Activated CD8-positive, alpha-beta memory T cell treated with anti-CD3 and anti-CD28 coated beads, Interleukin-2, amount 10 ng/mL, durations not matched to agents 7 days and 5 days (primary cell): Measurements from ENCODE around the gene HEATR5A. TPM values are rescaled to one million over a fixed set of nuclear protein-coding genes. Genes with fewer than 3 reads are reported as not detected.
A peak's percentile ranks its signal among the peaks of the same experiment; 100 is the strongest.
"Not testable (repeated sequence)": the region's sequence is repeated elsewhere in the genome, so short reads cannot be mapped to it uniquely, and the experiment has no call there.

Experiments used
- ATAC-seq: fragments of 150-1000 bp; cut with Tn5 transposase; one replicate; pipeline ENCODE4 v1.10.0; 2021; ENCODE audit warnings: moderate library complexity
- CTCF ChIA-PET: fragments of 350-600 bp; sonication (Branson Sonifier 250); formaldehyde crosslinking; loops from one replicate; lab custom pipeline; 2021; ENCODE audit warnings: antibody characterized with exemption; lab: Charles Lee
- DNase-seq: peaks from one replicate; pipeline ENCODE4 v3.0.0-alpha.2; 2020
- H3K27ac Mint-ChIP-seq: one replicate; pipeline ENCODE4 v1.8.0; 2021; ENCODE audit warnings: mild to moderate bottlenecking, mixed read lengths
- H3K27me3 Mint-ChIP-seq: one replicate; pipeline ENCODE4 v1.8.0; 2021; ENCODE audit warnings: mixed read lengths
- H3K36me3 Mint-ChIP-seq: one replicate; pipeline ENCODE4 v1.8.0; 2021; ENCODE audit warnings: mild to moderate bottlenecking, mixed read lengths
- H3K4me1 Mint-ChIP-seq: one replicate; pipeline ENCODE4 v1.8.0; 2021; ENCODE audit warnings: mixed read lengths
- H3K4me3 Mint-ChIP-seq: one replicate; pipeline ENCODE4 v1.8.0; 2021; ENCODE audit warnings: mild to moderate bottlenecking, moderate library complexity, mixed read lengths
- H3K9me3 Mint-ChIP-seq: one replicate; pipeline ENCODE4 v1.8.0; 2022; ENCODE audit warnings: low read depth, mixed read lengths
- total RNA-seq, 2 experiments: library from RNA; stranded (reverse); gene quantifications; one replicate each; pipeline ENCODE4 v1.2.3, GENCODE V29; 2021

Gene HEATR5A
- total RNA-seq, 2 experiments from 2014 or later, result 8.4 to 18.7 TPM

DNA sequence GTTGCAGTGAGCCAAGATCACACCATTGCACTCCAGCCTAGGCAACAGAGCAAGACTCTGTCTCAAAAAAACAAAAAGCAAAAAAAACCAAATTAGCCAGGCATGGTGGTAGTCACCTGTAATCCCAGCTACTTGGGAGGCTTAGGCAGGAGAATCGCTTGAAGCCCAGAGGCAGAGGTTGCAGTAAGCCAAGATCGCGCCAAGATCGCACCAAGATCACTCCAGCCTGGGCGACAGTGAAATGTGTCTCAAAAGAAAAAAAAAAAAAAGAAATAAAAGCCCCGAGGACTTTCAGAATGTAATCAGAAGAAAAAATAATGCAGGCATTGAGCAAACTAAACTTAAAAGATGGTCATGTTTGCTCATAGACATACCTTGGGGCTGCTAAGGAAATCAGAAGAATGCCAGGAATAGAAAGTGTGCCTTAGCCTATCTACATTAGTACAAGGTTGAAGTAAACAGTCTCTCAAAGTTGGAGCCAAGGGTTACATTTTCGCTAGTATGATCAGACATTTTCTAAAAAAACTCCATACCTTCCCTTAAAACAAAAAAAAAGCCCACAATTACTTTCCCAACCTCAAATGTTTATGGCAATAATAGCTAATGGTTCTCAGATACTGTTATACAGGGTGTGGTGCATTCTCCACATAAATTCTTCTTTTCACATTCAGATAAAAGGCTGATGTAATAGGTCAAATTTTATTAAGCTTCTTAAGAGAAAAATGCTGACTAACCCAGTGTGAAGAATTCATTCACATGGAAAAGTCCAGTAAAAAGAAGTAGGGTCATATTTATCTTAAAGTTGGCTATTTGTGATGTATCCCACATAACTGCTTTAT lies 21.1 kb upstream of the HEATR5A start:
- Mint-ChIP-seq H3K36me3 (peaks cover 17% of the 10 kb centered on the region), H3K27me3 (no peaks in the 10 kb centered on the region), H3K4me3 (no peak overlapping the region), H3K4me1 (no peaks in the 10 kb centered on the region), H3K9me3 (no peaks in the 10 kb centered on the region), H3K27ac (no peak overlapping the region)
- CTCF ChIA-PET, result interaction anchor here (1.1 kb wide), 1 partner anchor 8 kb away, joined by 4 read pairs; no protein-coding TSS in a partner anchor
- DNase-seq (no peak), ATAC-seq (no peak)

DNA sequence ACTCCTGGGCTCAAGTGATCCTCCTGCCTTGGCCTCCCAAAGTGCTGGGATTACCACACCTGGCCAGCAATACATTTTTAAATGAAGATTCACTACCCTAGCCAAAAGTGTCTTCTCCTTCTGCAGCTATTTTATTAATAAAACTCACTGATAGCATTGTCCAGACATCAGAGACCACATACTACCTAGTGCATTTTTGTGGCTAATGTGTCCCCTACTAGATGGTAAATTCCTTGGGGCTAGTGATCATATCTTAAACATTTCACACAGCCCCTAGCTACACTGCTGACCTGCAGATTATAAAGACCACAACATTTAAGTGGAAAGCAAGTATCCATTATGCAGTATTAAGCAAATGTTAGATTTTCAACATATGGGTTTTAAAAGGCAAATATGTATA lies 19.9 kb upstream of the HEATR5A start:
- ATAC-seq (no peak), DNase-seq (no peak)
- CTCF ChIA-PET, result no interaction called here
- Mint-ChIP-seq H3K9me3 (no peaks in the 10 kb centered on the region), H3K4me1 (no peaks in the 10 kb centered on the region), H3K27ac (no peak overlapping the region), H3K4me3 (no peak overlapping the region), H3K27me3 (no peaks in the 10 kb centered on the region), H3K36me3 (peaks cover 14% of the 10 kb centered on the region)

DNA sequence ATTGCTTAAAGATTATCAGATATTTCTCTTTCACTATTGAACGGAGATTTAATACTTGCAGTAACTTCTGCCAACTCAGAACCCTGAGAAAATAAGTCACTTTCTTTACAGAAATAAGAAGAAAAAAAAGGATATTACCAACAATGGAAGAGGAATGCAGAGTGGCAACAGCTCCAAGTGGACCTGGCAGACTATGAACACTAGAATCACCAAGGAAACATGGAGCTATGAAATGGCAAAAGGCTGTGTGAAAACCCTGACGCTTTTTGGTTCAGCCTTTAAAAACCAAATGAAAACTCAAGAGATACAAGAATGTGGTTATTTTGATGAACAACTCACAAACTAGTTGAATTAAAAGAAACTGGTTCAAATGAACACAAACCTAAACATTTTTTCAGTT lies 19.2 kb upstream of the HEATR5A start:
- Mint-ChIP-seq H3K27ac (no peak overlapping the region), H3K9me3 (no peaks in the 10 kb centered on the region), H3K36me3 (peaks cover 14% of the 10 kb centered on the region), H3K4me3 (no peak overlapping the region), H3K27me3 (no peaks in the 10 kb centered on the region), H3K4me1 (no peaks in the 10 kb centered on the region)
- no peak for DNase-seq
- CTCF ChIA-PET, result no interaction called here
- ATAC-seq, result no peak

DNA sequence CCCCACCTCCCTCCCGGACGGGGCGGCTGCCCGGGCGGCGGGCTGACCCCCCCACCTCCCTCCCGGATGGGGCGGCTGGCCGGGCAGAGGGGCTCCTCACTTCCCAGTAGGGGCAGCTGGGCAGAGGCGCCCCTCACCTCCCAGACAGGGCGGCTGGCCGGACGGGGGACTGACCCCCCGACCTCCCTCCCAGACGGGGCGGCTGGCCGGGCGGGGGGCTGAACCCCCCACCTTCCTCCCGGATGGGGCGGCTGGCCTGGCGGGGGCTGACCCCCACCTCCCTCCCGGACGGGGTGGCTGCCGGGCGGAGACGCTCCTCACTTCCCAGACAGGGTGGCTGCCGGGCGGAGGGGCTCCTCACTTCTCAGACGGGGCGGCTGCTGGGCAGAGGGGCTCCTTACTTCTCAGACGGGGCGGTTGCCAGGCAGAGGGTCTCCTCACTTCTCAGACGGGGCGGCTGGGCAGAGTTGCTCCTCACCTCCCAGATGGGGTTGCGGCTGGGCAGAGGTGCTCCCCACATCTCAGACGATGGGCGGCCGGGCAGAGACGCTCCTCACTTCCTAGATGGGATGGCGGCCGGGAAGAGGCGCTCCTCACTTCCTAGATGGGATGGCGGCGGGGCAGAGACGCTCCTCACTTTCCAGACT lies 16.8 kb upstream of the HEATR5A start:
- peaks cover 14% of the 10 kb centered on the region for H3K36me3 Mint-ChIP-seq
- CTCF ChIA-PET, DNase-seq, ATAC-seq, H3K27me3 Mint-ChIP-seq, H3K4me3 Mint-ChIP-seq, H3K9me3 Mint-ChIP-seq, H3K4me1 Mint-ChIP-seq, H3K27ac Mint-ChIP-seq: not testable (repeated sequence)

DNA sequence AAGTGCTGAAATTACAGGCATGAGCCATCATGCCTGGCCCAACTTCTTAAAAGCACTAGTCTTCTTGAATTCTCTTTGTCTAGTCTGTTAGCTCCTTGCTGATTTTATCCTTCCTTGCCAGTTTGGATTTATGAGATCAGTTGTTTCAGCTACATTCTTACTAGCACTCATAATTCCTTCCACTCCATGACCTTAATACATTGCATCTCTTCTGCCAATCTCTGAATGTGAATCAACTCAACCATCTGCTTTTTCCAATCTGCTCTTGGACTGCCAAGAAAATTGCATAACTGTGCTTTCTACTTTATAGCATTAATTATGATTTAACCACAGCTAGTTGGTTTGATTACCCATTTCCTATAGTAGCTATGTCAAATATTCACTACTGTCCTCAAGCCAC lies 14.9 kb upstream of the HEATR5A start:
- peaks cover 14% of the 10 kb centered on the region for H3K36me3 Mint-ChIP-seq
- H3K4me1 Mint-ChIP-seq, result no peaks in the 10 kb centered on the region
- no peak for DNase-seq
- H3K9me3 Mint-ChIP-seq, result peaks cover 2% of the 10 kb centered on the region
- CTCF ChIA-PET, result interaction anchor here (0.9 to 1.1 kb wide), 2 partner anchors 15 to 18 kb away, joined by 3 to 4 read pairs; partner anchors contain the start of gene HEATR5A
- no peak for ATAC-seq
- no peak overlapping the region for H3K27ac Mint-ChIP-seq
- H3K4me3 Mint-ChIP-seq, result no peak overlapping the region
- H3K27me3 Mint-ChIP-seq, result no peaks in the 10 kb centered on the region

DNA sequence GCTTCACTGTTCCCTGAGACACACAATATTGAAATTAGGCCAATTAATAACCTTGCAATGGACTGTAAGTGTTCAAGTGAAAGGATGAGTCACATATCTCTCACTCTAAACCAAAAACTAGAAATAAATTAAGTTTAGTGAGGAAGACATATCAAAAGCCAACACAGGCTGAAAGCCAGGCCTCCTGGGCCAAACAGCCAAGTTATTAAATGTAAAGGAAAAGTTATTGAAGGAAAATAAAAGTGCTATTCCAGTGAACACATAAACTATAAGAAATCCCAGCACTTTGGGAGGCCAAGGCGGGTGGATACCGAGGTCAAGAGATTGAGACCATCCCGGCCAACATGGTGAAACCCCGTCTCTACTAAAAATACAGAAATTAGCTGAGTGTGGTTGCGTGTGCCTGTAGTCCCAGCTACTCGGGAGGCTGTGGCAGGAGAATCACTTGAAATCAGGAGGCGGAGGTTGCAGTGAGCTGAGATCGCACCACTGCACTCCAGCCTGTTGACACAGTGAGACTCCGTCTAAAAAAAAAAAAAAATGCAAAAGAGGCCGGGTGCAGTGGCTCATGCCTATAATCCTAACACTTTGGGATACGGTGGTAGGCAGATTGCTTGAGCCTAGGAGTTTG lies 10.4 kb upstream of the HEATR5A start:
- Mint-ChIP-seq H3K36me3 (peaks cover 3% of the 10 kb centered on the region), H3K27me3 (no peaks in the 10 kb centered on the region), H3K4me1 (no peaks in the 10 kb centered on the region), H3K27ac (no peak overlapping the region), H3K9me3 (peaks cover 2% of the 10 kb centered on the region), H3K4me3 (no peak overlapping the region)
- no peak for DNase-seq
- CTCF ChIA-PET, result no interaction called here
- no peak for ATAC-seq

DNA sequence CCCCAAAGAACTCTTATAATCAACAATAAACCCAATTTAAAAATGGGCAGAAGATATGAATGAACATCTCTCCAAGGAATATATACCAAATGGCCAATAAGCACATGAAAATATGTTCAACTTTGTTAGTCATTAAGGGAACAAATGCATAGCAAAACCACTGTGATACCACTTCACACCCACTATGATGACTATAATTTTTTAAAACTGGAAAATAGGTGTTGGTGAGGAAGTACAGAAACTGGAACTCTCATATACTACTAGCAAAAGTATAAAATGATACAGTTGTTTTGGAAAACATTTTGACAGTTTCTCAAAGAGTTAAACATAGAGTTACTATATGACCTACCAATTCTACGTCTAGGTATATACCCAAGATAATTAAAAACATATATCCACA lies 9.4 kb upstream of the HEATR5A start:
- CTCF ChIA-PET, result no interaction called here
- Mint-ChIP-seq H3K4me3 (no peak overlapping the region), H3K27ac (no peak overlapping the region), H3K9me3 (peaks cover 2% of the 10 kb centered on the region), H3K27me3 (no peaks in the 10 kb centered on the region), H3K36me3 (peaks cover 3% of the 10 kb centered on the region), H3K4me1 (no peaks in the 10 kb centered on the region)
- DNase-seq (no peak), ATAC-seq (no peak)

DNA sequence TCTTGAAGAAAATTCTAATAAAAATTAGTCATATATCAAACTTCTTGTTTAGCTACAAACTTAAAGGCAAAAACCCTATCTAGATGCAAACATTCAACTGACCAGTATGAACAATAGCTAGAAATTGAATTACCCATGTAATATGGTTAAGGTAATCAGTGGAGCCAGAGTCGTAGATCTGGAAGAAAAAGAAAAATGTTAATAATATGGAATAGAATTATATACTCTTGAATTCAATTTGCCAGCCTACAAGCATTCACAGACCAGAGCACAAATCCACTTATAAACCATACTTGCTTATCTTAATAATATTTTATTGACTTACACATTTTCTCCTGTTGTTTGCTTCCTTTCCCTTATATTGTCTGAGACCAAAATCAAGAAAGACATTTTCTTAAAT lies 7.7 kb upstream of the HEATR5A start:
- H3K27me3 Mint-ChIP-seq, result no peaks in the 10 kb centered on the region
- CTCF ChIA-PET, result interaction anchor here (0.8 kb wide), 1 partner anchor 50 kb away, joined by 3 read pairs; no protein-coding TSS in a partner anchor
- peaks cover 3% of the 10 kb centered on the region for H3K36me3 Mint-ChIP-seq
- no peaks in the 10 kb centered on the region for H3K4me1 Mint-ChIP-seq
- H3K9me3 Mint-ChIP-seq, result peaks cover 2% of the 10 kb centered on the region
- no peak overlapping the region for H3K4me3 Mint-ChIP-seq
- DNase-seq, result no peak
- ATAC-seq, result no peak
- no peak overlapping the region for H3K27ac Mint-ChIP-seq

DNA sequence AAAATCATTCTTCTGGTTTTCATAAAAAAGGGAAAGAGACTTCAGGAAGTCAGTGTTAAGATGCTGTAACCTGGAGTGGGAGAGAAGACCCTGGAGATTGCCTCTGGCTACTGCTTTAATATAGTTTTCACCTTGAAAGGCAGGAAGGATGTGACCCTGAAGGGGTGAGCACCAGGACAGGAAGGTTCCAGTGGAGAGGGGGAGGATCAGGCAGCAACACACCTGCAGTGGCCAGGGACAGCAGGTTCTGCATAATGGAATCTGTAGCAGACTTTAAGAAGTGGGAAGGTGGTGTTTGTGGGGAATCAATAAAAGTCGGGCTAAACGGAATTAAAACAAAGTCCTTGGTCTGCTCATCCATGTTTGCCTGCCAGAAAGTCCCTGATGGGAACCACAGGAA lies 6.3 kb upstream of the HEATR5A start:
- Mint-ChIP-seq H3K27ac (no peak overlapping the region), H3K4me1 (no peaks in the 10 kb centered on the region), H3K4me3 (no peak overlapping the region), H3K9me3 (no peaks in the 10 kb centered on the region), H3K36me3 (no peaks in the 10 kb centered on the region), H3K27me3 (no peaks in the 10 kb centered on the region)
- DNase-seq (no peak), ATAC-seq (no peak)
- CTCF ChIA-PET, result no interaction called here

DNA sequence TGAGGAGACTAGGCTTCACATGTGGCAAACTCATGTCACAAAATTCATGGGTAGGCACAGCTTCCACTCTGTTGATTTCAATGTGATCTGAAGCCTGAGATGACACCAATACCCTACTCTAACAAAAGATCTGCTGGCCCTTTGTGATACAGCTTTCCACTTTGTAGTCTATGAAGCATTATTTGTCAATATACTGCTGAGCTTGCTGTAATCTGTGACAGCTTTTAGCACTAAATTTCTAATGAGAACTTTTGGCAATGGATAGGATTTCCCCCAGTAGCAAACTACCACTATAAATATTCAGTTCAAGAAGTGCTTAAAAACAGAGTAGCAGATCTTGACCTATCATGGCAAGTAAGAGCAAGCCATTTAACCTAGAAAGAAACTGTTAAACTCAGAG lies 5.6 kb upstream of the HEATR5A start:
- no peak for DNase-seq

DNA sequence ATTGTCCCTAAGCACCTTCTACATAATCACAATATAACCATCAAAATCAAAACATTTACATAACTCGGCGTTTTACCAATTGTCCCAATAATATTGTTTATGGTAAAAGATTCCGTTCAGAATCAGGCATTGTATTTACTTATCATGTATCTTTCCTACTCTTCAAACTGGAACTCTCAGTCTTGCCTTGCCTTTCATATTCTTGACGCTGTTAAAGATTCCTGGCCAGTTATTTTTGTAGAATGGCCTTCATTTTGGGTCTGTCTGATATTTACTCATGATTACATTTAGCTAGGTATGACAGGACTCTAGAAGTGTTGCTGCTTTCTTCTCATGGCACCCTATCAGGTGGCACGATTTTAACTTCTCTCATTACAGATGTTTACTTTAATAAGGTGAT lies 850 bp upstream of the HEATR5A start:
- no peaks in the 10 kb centered on the region for H3K9me3 Mint-ChIP-seq
- peaks cover 3% of the 10 kb centered on the region for H3K27me3 Mint-ChIP-seq
- DNase-seq (no peak), ATAC-seq (no peak)
- H3K4me1 Mint-ChIP-seq, result peaks cover 21% of the 10 kb centered on the region
- peak overlapping the region; percentile 93 for H3K4me3 Mint-ChIP-seq
- CTCF ChIA-PET, result interaction anchor here (1.0 to 1.4 kb wide), 6 partner anchors 14 to 392 kb away, joined by 3 to 8 read pairs (median 4); partner anchors contain the start of gene DTD2
- H3K27ac Mint-ChIP-seq, result peak overlapping the region; percentile 89
- H3K36me3 Mint-ChIP-seq, result peaks cover 4% of the 10 kb centered on the region

More for the DNA sequence above, 5.6 kb upstream of the HEATR5A start:
- Mint-ChIP-seq H3K4me3 (no peak overlapping the region), H3K27me3 (no peaks in the 10 kb centered on the region), H3K36me3 (no peaks in the 10 kb centered on the region), H3K4me1 (peaks cover 6% of the 10 kb centered on the region), H3K27ac (no peak overlapping the region), H3K9me3 (no peaks in the 10 kb centered on the region)
- CTCF ChIA-PET, result no interaction called here
- no peak for ATAC-seq

DNA sequence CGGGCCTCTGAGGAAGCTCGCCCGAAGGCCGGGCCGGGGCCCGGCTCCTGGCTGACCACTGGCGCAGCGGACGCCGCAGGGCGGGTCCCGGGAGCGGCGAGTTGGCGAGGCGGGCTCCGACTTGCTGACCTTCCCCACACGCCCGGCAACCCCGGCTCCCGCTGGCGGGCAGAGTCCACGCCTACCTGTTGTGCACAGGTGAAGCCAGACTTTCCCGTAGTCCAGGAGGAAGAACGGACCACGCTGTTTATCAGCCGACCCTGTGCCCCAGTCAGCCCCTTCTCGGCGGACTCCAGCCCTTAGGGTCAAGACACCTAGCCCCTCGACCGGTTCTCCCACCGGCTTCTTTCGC lies 407 bp downstream of the HEATR5A start:
- H3K9me3 Mint-ChIP-seq, result no peaks in the 10 kb centered on the region
- peaks cover 22% of the 10 kb centered on the region for H3K4me1 Mint-ChIP-seq
- DNase-seq, result peak; percentile 44
- H3K4me3 Mint-ChIP-seq, result peak overlapping the region; percentile 93
- peaks cover 3% of the 10 kb centered on the region for H3K27me3 Mint-ChIP-seq
- H3K36me3 Mint-ChIP-seq, result peaks cover 4% of the 10 kb centered on the region
- ATAC-seq, result peak; percentile 20
- peak overlapping the region; percentile 89 for H3K27ac Mint-ChIP-seq
- CTCF ChIA-PET, result interaction anchor here (0.8 to 2.8 kb wide), 12 partner anchors 15 to 214 kb away, joined by 3 to 10 read pairs (median 4); no protein-coding TSS in a partner anchor

DNA sequence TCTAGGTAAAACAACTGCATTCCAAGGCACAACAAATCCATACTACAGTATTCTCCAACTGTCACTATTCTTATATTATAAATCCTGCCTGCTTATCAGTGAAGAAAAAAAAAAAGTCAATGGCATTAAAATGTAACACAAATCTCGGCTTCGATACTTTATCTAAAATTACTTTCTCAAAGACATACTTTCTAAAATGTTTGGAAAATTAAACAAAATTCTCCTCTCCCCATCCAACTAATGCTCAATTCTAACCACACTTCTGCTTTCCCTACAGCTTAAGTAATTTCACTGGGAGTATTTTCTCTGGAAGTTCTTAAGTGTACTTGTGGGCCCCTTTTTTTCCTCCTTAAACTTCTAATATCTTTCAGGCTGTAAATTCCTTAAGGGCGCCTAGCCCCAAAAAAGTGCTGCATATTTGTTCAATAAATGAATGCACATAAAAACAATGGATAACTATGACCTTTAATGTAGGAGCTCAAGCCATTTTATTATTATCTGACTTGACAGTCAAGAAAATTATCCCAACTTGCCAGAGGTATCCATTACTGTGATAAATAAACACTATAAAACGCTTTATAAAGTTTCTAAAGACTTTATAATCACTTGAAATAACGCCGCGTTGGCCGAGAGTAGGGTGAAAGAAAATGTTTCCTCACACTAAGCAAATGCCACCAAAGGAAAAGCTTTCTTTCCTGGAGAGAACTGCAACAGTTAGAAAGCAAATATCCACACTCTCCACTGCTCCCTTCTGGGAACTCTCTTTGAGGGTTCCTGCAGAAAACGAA lies 977 bp downstream of the HEATR5A start:
- Mint-ChIP-seq H3K36me3 (peaks cover 4% of the 10 kb centered on the region), H3K27ac (peak overlapping the region; percentile 49), H3K9me3 (no peaks in the 10 kb centered on the region), H3K27me3 (peaks cover 3% of the 10 kb centered on the region), H3K4me1 (peaks cover 26% of the 10 kb centered on the region), H3K4me3 (peak overlapping the region; percentile 93)
- ATAC-seq (no peak), DNase-seq (no peak)
- CTCF ChIA-PET, result interaction anchor here (1.0 to 2.8 kb wide), 5 partner anchors 18 to 211 kb away, joined by 3 to 10 read pairs (median 3); no protein-coding TSS in a partner anchor
